Adrenal gland (tissue), 12 donors: ENCODE results near the gene MORN5. TPM values are rescaled to one million over a fixed set of nuclear protein-coding genes. Genes with fewer than 3 reads are reported as not detected.

Experiments
- DNase-seq, 7 donors: peaks; one replicate each; pipeline ENCODE4 v3.0.0-alpha.2; 2019 to 2020
- H3K27ac ChIP-seq, 5 donors: fragments of 200-600 bp; sonication (generic) in 4 of 5; 1 replicate in 3 of 5; 2 replicates in 2 of 5; pipeline versions ENCODE4 v1.5.1 to v1.8.0; 2016 to 2020; ENCODE audit warnings: mild to moderate bottlenecking in 1 of 5
- H3K27me3 ChIP-seq: fragments of 200-600 bp; 2 replicates; pipeline ENCODE4 v1.8.0; 2021
- H3K36me3 ChIP-seq, 2 donors: fragments of 200-600 bp; replicated peaks in 1 of 2; 1 replicate in 1 of 2; 2 replicates in 1 of 2; pipeline versions ENCODE4 v1.5.1 to v1.8.0; 2018 to 2022
- H3K4me1 ChIP-seq, 2 donors: fragments of 200-600 bp; replicated peaks in 1 of 2; 1 replicate in 1 of 2; 2 replicates in 1 of 2; pipeline versions ENCODE4 v1.5.1 to v1.8.0; 2018 to 2021
- H3K4me3 ChIP-seq, 4 donors: fragments of 200-600 bp; sonication (generic) in 3 of 4; one replicate each; pipeline ENCODE4 v1.5.1; 2016 to 2018
- H3K9me3 ChIP-seq, 3 donors: fragments of 200-600 bp; sonication (generic) in 1 of 3; replicated peaks in 1 of 3; 1 replicate in 2 of 3; 2 replicates in 1 of 3; pipeline versions ENCODE4 v1.5.1 to v1.8.0; 2016 to 2021
- POLR2A ChIP-seq, 2 donors: fragments of 450-650 bp; IDR thresholded peaks; one replicate each; pipeline ENCODE4 v1.6.1; 2017; ENCODE audit warnings: antibody characterized with exemption in 2 of 2, mild to moderate bottlenecking in 2 of 2, moderate library complexity in 1 of 2
- WGBS, 4 donors: extraction: QIAGEN DNeasy Blood & Tissue Kit in 2 of 4; methylation state at CpG; one replicate each; pipeline versions ENCODE4 v1.1.5 to v1.1.7; 2013 to 2017; 5-methylcytosine and 5-hydroxymethylcytosine counted together
- intact Hi-C, 2 donors: fragments of 100-400 bp; cut with DNase I; formaldehyde crosslinking; loops; one replicate each; pipeline versions ENCODE4 v1.14.1 to v1.15.0; 2022 to 2023
- polyA plus RNA-seq, 3 donors: library from polyadenylated mRNA; stranded (reverse); fragments of 200-250 nt in 2 of 3; fragments of 350-450 nt in 1 of 3; fragmentation: Illumina TruSeq in 1 of 3; extraction: RNeasy Lipid Tissue Mini Kit (QIAGEN cat#74804) in 1 of 3; gene quantifications; one replicate each; pipeline ENCODE4 v1.2.3, GENCODE V29; 2013 to 2014
- total RNA-seq, 9 donors: library from RNA; depleted of rRNA in 4 of 9; stranded (reverse); fragments of >200 nt in 4 of 9; fragments of 120-200 nt in 1 of 9; fragmentation: NEBNext Ultra II Directional in 1 of 9; extraction: Animal tissue kit (Norgen Biotek cat#: 25700) in 1 of 9; gene quantifications; one replicate each; pipeline versions ENCODE4 v1.1.0 to v1.2.4, GENCODE V29; 2013 to 2023
- TF ChIP-seq, protein P1 (sequence below), 6 experiments: fragments of 450-650 bp in 4 of 6; fragments of 200-600 bp in 2 of 6; sonication (generic) in 1 of 6; IDR thresholded peaks; 1 replicate in 5 of 6; 2 replicates in 1 of 6; pipeline versions ENCODE4 v1.5.1 to v1.8.0; 2016 to 2021; ENCODE audit warnings: antibody characterized with exemption in 6 of 6, mild to moderate bottlenecking in 2 of 6, moderate library complexity in 1 of 6
- donor health status: healthy with polysubstance abuse.
- donor health status: Bipolar disorder and iron deficiency.
- donor health status: DM: yes; HTN: yes; CAD: no.
- donor health status: DM: no; HTN: no; CAD: no.
- donor health status: DM: no; HTN: no; CAD: no.
- donor health status: DM: yes; HTN: yes; CAD: no.

MORN5 gene
- total and polyA plus RNA-seq, 12 donors: 0.78 to 1.7 (median 0.80) TPM; not detected in 8

DNA sequence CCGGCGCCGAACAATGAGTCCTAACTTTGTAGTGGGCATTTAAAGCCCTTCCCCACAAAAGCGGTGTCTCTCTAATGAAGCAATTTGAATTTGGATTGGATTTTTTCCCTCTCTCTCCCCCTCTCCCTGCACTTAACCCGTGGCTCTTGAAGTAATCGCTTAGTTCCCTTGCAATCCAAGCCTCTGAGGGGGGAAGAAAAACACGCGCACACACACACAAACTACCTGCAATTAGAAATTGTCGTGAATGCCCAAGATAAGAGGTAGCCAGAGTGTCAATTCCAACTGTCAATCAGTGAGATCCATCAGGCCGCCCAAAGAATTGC, 67.8 kb downstream of the MORN5 start:
- Histone ChIP-seq H3K36me3 (no peaks in the 10 kb centered on the region), H3K27ac (no peak overlapping the region), H3K27me3 (peaks cover 89% of the 10 kb centered on the region), H3K4me1 (peaks cover 11 to 19% of the 10 kb centered on the region in 2 donors), H3K9me3 (no peaks in the 10 kb centered on the region), H3K4me3 (peak overlapping the region in 1 of 4 donors; percentile 55)
- no peak for DNase-seq
- TF ChIP-seq POLR2A (IDR thresholded peaks at IDR 0.05): no peak
- TF ChIP-seq, protein P1, sequence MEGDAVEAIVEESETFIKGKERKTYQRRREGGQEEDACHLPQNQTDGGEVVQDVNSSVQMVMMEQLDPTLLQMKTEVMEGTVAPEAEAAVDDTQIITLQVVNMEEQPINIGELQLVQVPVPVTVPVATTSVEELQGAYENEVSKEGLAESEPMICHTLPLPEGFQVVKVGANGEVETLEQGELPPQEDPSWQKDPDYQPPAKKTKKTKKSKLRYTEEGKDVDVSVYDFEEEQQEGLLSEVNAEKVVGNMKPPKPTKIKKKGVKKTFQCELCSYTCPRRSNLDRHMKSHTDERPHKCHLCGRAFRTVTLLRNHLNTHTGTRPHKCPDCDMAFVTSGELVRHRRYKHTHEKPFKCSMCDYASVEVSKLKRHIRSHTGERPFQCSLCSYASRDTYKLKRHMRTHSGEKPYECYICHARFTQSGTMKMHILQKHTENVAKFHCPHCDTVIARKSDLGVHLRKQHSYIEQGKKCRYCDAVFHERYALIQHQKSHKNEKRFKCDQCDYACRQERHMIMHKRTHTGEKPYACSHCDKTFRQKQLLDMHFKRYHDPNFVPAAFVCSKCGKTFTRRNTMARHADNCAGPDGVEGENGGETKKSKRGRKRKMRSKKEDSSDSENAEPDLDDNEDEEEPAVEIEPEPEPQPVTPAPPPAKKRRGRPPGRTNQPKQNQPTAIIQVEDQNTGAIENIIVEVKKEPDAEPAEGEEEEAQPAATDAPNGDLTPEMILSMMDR (IDR thresholded peaks at IDR 0.05): no peak
- intact Hi-C loops: no loop called here
- WGBS, 4 donors: 12 to 28% (median 19%) methylated on average over 7 to 10 of the region's 10 CpGs

DNA sequence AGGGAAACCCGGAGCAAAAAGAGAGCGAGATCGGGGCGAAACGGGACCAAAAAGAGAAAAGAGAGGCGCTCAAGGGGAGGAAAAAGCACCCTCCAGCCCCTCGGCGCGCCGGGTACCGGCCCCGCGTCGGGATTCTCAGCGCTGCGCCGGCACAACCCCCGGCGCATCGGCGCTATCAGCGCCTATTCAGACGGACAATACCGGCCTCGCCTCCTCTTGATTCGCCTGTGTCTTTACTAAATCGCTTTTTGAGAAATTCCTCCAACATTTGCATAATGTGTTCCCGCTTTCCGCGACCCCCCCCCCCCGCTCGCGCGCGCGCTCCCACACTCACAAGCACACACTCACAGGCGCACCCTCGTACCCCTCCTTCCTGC, 68.5 kb downstream of the MORN5 start:
- WGBS, 4 donors: 2 to 3% (median 2%) methylated on average over 30 to 38 of the region's 38 CpGs
- Histone ChIP-seq H3K4me3 (peak overlapping the region in 2 of 4 donors; percentile 6 to 55), H3K27ac (no peak overlapping the region), H3K27me3 (peaks cover 83% of the 10 kb centered on the region), H3K4me1 (peaks cover 11 to 19% of the 10 kb centered on the region in 2 donors), H3K36me3 (no peaks in the 10 kb centered on the region), H3K9me3 (no peaks in the 10 kb centered on the region)
- intact Hi-C loops: no loop called here
- TF ChIP-seq POLR2A (IDR thresholded peaks at IDR 0.05): no peak
- TF ChIP-seq, protein P1 (IDR thresholded peaks at IDR 0.05): no peak
- DNase-seq: peak in 1 of 7 donors; percentile 9

DNA sequence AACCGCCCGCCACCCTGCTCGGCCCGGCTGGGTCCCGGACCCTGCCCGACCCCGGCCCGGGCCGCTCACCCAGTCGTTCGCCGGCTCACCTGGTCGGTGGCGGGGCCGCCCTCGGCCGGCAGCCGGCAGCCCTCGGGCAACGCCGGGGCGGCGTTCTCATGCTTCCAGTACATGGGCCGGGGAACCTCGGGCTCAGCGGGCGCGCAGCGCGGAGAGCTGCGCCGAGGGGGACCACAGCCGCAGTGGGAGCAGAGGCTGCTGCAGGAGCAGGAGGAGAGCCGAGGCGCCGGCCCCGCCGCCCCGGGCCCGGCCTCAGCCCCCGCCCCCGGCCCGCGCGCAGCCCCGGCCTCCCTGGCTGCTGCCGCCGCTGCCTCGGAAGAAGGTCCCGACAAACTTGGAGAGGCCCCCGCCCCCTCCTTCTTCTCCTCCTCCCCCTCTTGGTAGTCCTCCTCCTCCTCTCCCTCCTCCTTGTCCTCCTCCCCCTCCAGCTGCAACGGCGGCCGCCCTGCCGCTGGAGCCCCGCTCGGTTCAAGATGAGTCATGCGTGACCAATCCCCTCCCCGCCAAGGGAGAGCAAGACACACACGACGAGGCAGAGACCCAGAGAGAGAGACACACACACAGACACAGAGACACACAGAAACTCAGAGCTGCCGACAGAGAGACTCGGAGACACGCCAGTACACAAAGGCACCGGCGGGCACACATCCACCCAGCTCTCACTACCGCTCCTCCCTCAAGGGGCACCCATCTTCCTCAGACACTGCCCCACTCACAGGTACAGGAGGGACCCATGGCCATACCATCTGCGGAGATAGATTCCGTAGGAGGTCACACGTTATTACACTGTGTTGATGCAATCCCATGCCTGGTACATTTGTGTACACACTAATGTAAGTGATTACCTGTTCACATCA, 69.1 kb downstream of the MORN5 start, which contains the start of gene LHX6:
LHX6 (minus strand) TSS at position 390 of the 917 bp plus-strand sequence; CDS start at position 173, 217 bp downstream.
- Histone ChIP-seq H3K4me3 (peak within 1 kb of the TSS in 2 of 4 donors; percentile 6 to 55), H3K27me3 (peaks cover 76% of the 10 kb centered on the region), H3K27ac (no peak within 1 kb of the TSS), H3K9me3 (no peaks in the 10 kb centered on the region), H3K4me1 (peaks cover 11 to 19% of the 10 kb centered on the region in 2 donors), H3K36me3 (no peaks in the 10 kb centered on the region)
- 4 to 24% (median 6%) methylated on average over 11 to 69 of the region's 70 CpGs for WGBS, 4 donors
- TF ChIP-seq, protein P1 (IDR thresholded peaks at IDR 0.05): no peak
- no peak for TF ChIP-seq POLR2A (IDR thresholded peaks at IDR 0.05)
- DNase-seq: peak in 4 of 7 donors; percentile 34 to 46 (median 42)
- intact Hi-C loops: no loop called here

DNA sequence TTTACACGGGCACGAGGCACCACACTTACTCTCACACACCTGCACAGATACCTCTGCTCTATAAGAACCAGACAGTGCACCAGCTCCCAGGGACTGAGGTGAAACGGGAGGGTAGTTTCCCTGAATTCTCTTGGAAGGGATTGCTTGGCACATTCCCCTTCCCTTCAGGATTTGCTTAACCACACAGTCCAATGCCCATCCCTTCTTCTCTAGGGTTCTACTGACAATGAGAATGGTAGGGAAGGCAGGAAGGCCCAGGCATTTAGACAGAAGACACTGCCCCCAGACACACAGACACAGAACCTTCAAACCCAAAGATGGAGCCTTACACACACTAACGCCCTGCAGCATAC, 69.8 kb downstream of the MORN5 start:
- H3K4me3 ChIP-seq: no peak overlapping the region
- peaks cover 72% of the 10 kb centered on the region for H3K27me3 ChIP-seq
- intact Hi-C loops: no loop called here
- no peak overlapping the region for H3K27ac ChIP-seq
- no peak for DNase-seq
- peaks cover 11 to 19% of the 10 kb centered on the region in 2 donors for H3K4me1 ChIP-seq
- no peaks in the 10 kb centered on the region for H3K36me3 ChIP-seq
- H3K9me3 ChIP-seq: no peaks in the 10 kb centered on the region
- TF ChIP-seq, protein P1 (IDR thresholded peaks at IDR 0.05): no peak
- TF ChIP-seq POLR2A (IDR thresholded peaks at IDR 0.05): no peak
- WGBS, 4 donors: 46 to 51% (median 49%) methylated on average over 4 of the region's 4 CpGs
